Activated CD8-positive, alpha-beta T cell treated with anti-CD3 and anti-CD28 coated beads for 36 hours (primary cell): ENCODE data around the gene F11R. TPM values are rescaled to one million over a fixed set of nuclear protein-coding genes. Genes with fewer than 3 reads are reported as not detected.

Experiments used
- ATAC-seq: fragments of 200-7000 bp; cut with Tn5 transposase; one replicate; pipeline ENCODE4 v1.10.0; 2021; ENCODE audit warnings: mild to moderate bottlenecking, moderate library complexity
- CTCF ChIA-PET: fragments of 350-600 bp; sonication (Branson Sonifier 250); formaldehyde crosslinking; loops from one replicate; lab custom pipeline; 2021; ENCODE audit warnings: antibody characterized with exemption; lab: Charles Lee
- POLR2A ChIA-PET: fragments of 350-600 bp; sonication (Branson Sonifier 250); formaldehyde crosslinking; loops from one replicate; lab custom pipeline; 2021; ENCODE audit warnings: antibody characterized with exemption; lab: Charles Lee
- DNase-seq: peaks from one replicate; pipeline ENCODE4 v3.0.0-alpha.2; 2020
- H3K27ac Mint-ChIP-seq: one replicate; pipeline ENCODE4 v1.8.0; 2021; ENCODE audit warnings: mild to moderate bottlenecking, mixed read lengths
- H3K27me3 Mint-ChIP-seq: one replicate; pipeline ENCODE4 v1.8.0; 2021; ENCODE audit warnings: mixed read lengths
- H3K36me3 Mint-ChIP-seq: one replicate; pipeline ENCODE4 v1.8.0; 2021; ENCODE audit warnings: low read depth, mixed read lengths
- H3K4me1 Mint-ChIP-seq: one replicate; pipeline ENCODE4 v1.8.0; 2021; ENCODE audit warnings: low read depth, mixed read lengths
- H3K4me3 Mint-ChIP-seq: one replicate; pipeline ENCODE4 v1.8.0; 2021; ENCODE audit warnings: mild to moderate bottlenecking, moderate library complexity, mixed read lengths
- H3K9me3 Mint-ChIP-seq: one replicate; pipeline ENCODE4 v1.8.0; 2021; ENCODE audit warnings: mixed read lengths
- CTCF ChIP-seq: fragments of 200-600 bp; IDR thresholded peaks from one replicate; pipeline ENCODE4 v1.8.0; 2022; ENCODE audit warnings: antibody characterized with exemption, mild to moderate bottlenecking
- intact Hi-C: fragments of 100-400 bp; cut with micrococcal nuclease; formaldehyde crosslinking; loops from one replicate; pipeline ENCODE4 v1.10.0; 2022
- total RNA-seq, 2 experiments: library from RNA; stranded (reverse); gene quantifications; one replicate each; pipeline ENCODE4 v1.2.3, GENCODE V29; 2021

The F11R gene
- total RNA-seq, 2 experiments from 2014 or later, result 19.0 to 20.9 TPM

DNA sequence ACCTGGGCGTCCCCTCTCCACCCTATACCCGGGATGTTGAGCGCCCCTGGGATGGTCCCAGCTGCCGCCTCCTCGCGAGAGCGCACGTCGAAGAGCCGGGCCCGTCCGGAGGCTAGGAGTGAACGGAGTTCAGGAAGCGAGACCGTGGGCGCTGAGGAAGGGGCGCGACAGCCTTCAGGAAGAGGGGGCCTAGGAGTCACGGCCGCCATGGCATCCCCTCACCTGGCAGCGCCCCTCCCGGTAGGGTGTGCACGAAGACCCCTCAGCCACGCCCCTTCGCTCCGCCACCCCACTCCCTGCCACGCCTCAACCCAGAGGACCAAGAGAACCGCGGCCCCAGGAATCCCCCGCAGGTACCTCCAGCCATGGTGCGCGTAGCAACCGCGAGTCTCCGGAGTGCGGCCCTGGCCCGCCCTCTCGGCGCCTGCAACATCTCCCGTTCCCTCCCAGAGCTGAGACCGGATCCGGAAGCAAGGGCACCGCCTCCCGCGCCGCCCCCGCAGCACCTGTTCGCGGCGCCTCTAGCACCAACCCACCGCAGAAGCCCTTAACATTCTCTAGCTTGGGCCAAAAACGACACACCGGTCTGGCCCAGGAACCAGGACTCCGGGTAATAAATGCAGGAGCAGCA lies 17.7 kb upstream of the F11R start, which contains the start of gene TSTD1:
Gene TSTD1, minus strand, starts transcription at position 442 of the 631 bp plus-strand sequence. Its CDS starts 75 bp downstream, at position 367.
- Mint-ChIP-seq H3K36me3 (peaks cover 64% of the 10 kb centered on the region), H3K4me1 (peaks cover 61% of the 10 kb centered on the region), H3K27ac (peak within 1 kb of the TSS; percentile 96), H3K9me3 (no peaks in the 10 kb centered on the region), H3K4me3 (peak within 1 kb of the TSS; percentile 91), H3K27me3 (no peaks in the 10 kb centered on the region)
- intact Hi-C loops, result no loop called here
- no peak for TF ChIP-seq CTCF
- ATAC-seq (peak; percentile 85), DNase-seq (peak; percentile 93)
- ChIA-PET CTCF (interaction anchor here (0.6 to 3.5 kb wide), 9 partner anchors 8 to 314 kb away, joined by 3 to 41 read pairs (median 4); partner anchors contain the start of gene KLHDC9), POLR2A (interaction anchor here (0.8 to 3.0 kb wide), 11 partner anchors 8 to 305 kb away, joined by 3 to 11 read pairs (median 5); partner anchors contain the start of genes ARHGAP30, DEDD and USF1)

DNA sequence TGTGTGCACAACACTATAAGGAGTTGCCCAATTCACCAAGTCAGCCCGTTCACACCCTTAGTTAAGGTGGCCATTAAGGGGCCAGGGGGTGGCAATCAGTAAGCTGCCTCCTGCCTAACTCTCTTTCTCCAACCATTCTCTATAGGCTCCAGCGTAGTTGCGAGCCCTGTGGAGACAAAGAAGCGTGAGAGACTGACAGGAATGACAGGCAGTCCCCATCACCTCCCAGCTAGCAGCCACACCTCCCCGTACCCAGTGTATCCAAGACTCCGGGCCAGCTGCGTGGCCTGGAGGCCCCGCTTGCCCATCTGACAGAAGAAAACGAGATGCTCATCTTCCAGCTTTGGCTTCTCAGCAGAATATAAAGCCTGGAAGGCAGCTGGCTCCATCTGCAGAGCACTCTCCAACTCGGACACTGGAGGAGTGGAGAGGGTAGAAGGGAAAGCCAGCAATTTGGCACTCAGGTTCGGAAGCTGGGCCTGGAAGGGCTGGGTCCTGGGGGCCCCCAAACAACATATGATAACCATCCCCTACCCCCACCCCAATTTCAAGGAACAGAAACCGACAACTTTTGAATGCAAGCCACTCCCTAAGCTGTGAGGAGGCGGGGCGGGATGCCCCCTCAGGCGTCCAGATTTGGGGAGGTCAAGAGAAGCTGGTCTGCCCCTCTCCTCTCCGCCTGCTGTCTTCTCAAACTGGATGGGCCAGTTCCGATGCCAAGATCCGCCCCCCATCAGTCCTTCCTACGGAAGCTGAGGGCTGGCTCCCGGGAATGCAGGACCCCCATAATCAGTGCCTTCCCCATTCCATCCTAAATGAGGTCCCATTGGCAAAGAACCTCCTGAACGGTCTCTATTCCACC lies 16.9 kb upstream of the F11R start:
- POLR2A ChIA-PET, result interaction anchor here (0.8 to 3.0 kb wide), 9 partner anchors 8 to 305 kb away, joined by 3 to 11 read pairs (median 6); partner anchors contain the start of genes ARHGAP30, DEDD and USF1
- peak overlapping the region; percentile 96 for H3K27ac Mint-ChIP-seq
- no peak for ATAC-seq
- no peaks in the 10 kb centered on the region for H3K27me3 Mint-ChIP-seq
- CTCF ChIA-PET, result interaction anchor here (0.7 to 3.5 kb wide), 7 partner anchors 9 to 102 kb away, joined by 3 to 41 read pairs (median 5); partner anchors contain the start of gene KLHDC9
- peak overlapping the region; percentile 91 for H3K4me3 Mint-ChIP-seq
- peaks cover 60% of the 10 kb centered on the region for H3K36me3 Mint-ChIP-seq
- no peaks in the 10 kb centered on the region for H3K9me3 Mint-ChIP-seq
- no peak for TF ChIP-seq CTCF
- intact Hi-C loops, result no loop called here
- no peak for DNase-seq
- peaks cover 60% of the 10 kb centered on the region for H3K4me1 Mint-ChIP-seq

DNA sequence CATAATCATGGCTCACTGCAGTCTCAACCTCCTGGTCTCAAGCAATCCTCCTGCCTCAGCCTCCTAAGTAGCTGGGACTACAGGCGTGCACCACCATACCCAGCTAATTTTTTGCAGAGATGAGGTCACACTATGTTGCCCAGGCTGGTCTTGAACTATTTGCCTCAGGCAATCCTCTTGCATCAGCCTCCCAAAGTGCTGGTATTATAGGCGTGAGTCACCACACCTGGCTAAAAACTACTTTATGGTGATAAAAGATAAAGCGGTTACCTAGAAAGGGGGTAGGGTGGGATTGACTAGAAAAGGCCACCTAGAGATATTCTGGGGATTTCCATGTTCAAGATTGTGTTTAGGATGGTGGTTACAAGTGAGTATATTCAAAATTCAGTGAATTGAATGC lies 12.8 kb upstream of the F11R start:
- no peak for TF ChIP-seq CTCF
- H3K27me3 Mint-ChIP-seq, result no peaks in the 10 kb centered on the region
- no peak overlapping the region for H3K4me3 Mint-ChIP-seq
- peaks cover 47% of the 10 kb centered on the region for H3K4me1 Mint-ChIP-seq
- ATAC-seq, result peak; percentile 48
- ChIA-PET POLR2A (interaction anchor here (0.6 to 2.0 kb wide), 5 partner anchors 12 to 378 kb away, joined by 3 to 14 read pairs (median 5); partner anchors contain the start of genes NIT1, PFDN2, UFC1 and USF1), CTCF (interaction anchor here (1.3 to 1.9 kb wide), 3 partner anchors 8 to 36 kb away, joined by 3 to 12 read pairs (median 4); partner anchors contain the start of gene ARHGAP30)
- no peaks in the 10 kb centered on the region for H3K9me3 Mint-ChIP-seq
- peak overlapping the region; percentile 81 for H3K27ac Mint-ChIP-seq
- intact Hi-C loops, result no loop called here
- DNase-seq, result peak; percentile 71
- peaks cover 36% of the 10 kb centered on the region for H3K36me3 Mint-ChIP-seq

GRCh38 chr1:161032409-161032808 lies 11.5 kb upstream of the F11R start:
- Mint-ChIP-seq H3K27me3 (no peaks in the 10 kb centered on the region), H3K27ac (peak overlapping the region; percentile 81)
- POLR2A ChIA-PET, result interaction anchor here (0.5 to 2.0 kb wide), 10 partner anchors 8 to 230 kb away, joined by 3 to 14 read pairs (median 4); partner anchors contain the start of genes NIT1, PFDN2 and USF1

More at GRCh38 chr1:161032409-161032808, 11.5 kb upstream of the F11R start:
- intact Hi-C loops, result no loop called here
- peak overlapping the region; percentile 7 for H3K4me3 Mint-ChIP-seq
- H3K4me1 Mint-ChIP-seq, result peaks cover 39% of the 10 kb centered on the region
- CTCF ChIA-PET, result interaction anchor here (0.6 to 1.9 kb wide), 6 partner anchors 9 to 363 kb away, joined by 3 to 12 read pairs (median 3); partner anchors contain the start of genes ARHGAP30 and F11R
- ATAC-seq, result no peak
- DNase-seq, result no peak
- no peaks in the 10 kb centered on the region for H3K9me3 Mint-ChIP-seq
- TF ChIP-seq CTCF, result no peak
- peaks cover 32% of the 10 kb centered on the region for H3K36me3 Mint-ChIP-seq
